Nephron progenitor cell (in vitro differentiated cells): Measurements from ENCODE around the gene SLC25A51.
A peak's percentile ranks its signal among the peaks of the same experiment; 100 is the strongest.

Experiments used
- DNase-seq: peaks from one replicate; pipeline ENCODE4 v3.0.0; 2021
- H3K27ac Mint-ChIP-seq: 2 replicates; pipeline ENCODE4 v1.8.0; 2021; ENCODE audit warnings: mild to moderate bottlenecking, moderate library complexity, mixed read lengths
- H3K27me3 Mint-ChIP-seq: 2 replicates; pipeline ENCODE4 v1.8.0; 2021; ENCODE audit warnings: mild to moderate bottlenecking, low read depth, mixed read lengths; ENCODE audit not compliant: poor library complexity
- H3K36me3 Mint-ChIP-seq: 2 replicates; pipeline ENCODE4 v1.8.0; 2021; ENCODE audit warnings: low read depth, mixed read lengths
- H3K4me1 Mint-ChIP-seq: 2 replicates; pipeline ENCODE4 v1.8.0; 2021; ENCODE audit warnings: mixed read lengths
- H3K4me3 Mint-ChIP-seq: 2 replicates; pipeline ENCODE4 v1.8.0; 2021; ENCODE audit warnings: mild to moderate bottlenecking, moderate library complexity, mixed read lengths
- H3K9me3 Mint-ChIP-seq: 2 replicates; pipeline ENCODE4 v1.8.0; 2021; ENCODE audit warnings: mild to moderate bottlenecking, moderate library complexity, mixed read lengths
- TF ChIP-seq, protein P1 (sequence below): fragments of 200-600 bp; sonication (generic); IDR thresholded peaks from 2 replicates; pipeline ENCODE4 v1.5.0; 2021; ENCODE audit warnings: antibody characterized with exemption

SLC25A51 gene

GRCh38 chr9:37944671-37945481, 40.9 kb upstream of the SLC25A51 start:
- TF ChIP-seq, protein P1, sequence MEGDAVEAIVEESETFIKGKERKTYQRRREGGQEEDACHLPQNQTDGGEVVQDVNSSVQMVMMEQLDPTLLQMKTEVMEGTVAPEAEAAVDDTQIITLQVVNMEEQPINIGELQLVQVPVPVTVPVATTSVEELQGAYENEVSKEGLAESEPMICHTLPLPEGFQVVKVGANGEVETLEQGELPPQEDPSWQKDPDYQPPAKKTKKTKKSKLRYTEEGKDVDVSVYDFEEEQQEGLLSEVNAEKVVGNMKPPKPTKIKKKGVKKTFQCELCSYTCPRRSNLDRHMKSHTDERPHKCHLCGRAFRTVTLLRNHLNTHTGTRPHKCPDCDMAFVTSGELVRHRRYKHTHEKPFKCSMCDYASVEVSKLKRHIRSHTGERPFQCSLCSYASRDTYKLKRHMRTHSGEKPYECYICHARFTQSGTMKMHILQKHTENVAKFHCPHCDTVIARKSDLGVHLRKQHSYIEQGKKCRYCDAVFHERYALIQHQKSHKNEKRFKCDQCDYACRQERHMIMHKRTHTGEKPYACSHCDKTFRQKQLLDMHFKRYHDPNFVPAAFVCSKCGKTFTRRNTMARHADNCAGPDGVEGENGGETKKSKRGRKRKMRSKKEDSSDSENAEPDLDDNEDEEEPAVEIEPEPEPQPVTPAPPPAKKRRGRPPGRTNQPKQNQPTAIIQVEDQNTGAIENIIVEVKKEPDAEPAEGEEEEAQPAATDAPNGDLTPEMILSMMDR: no peak
- Mint-ChIP-seq H3K27ac (no peak overlapping the region), H3K4me1 (peaks cover 41% of the 10 kb centered on the region), H3K4me3 (no peak overlapping the region), H3K36me3 (no peaks in the 10 kb centered on the region), H3K27me3 (peaks cover 3% of the 10 kb centered on the region), H3K9me3 (no peaks in the 10 kb centered on the region)
- no peak for DNase-seq

DNA sequence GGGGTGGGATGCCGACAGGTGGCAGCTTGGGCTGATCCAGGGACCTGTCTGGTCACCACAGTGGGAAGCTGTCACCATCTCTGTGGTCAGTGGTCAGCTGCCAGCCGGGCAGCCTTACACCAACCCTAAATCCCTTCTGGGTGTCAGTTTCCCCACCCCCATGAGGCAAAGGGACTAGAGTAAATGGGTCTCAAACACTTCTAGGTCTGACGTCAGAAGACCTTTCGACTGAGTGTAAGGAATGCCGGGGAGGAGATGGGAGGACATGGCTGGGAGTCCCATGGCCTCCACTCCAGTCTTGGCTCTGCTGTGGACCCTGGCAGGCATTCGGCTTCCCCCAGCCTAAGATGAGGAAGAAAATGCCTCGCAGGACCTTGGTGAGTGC, 40.3 kb upstream of the SLC25A51 start:
- no peak for DNase-seq
- peaks cover 44% of the 10 kb centered on the region for H3K4me1 Mint-ChIP-seq
- H3K27ac Mint-ChIP-seq: no peak overlapping the region
- H3K36me3 Mint-ChIP-seq: no peaks in the 10 kb centered on the region
- peaks cover 3% of the 10 kb centered on the region for H3K27me3 Mint-ChIP-seq
- TF ChIP-seq, protein P1: no peak
- no peak overlapping the region for H3K4me3 Mint-ChIP-seq
- H3K9me3 Mint-ChIP-seq: no peaks in the 10 kb centered on the region

DNA sequence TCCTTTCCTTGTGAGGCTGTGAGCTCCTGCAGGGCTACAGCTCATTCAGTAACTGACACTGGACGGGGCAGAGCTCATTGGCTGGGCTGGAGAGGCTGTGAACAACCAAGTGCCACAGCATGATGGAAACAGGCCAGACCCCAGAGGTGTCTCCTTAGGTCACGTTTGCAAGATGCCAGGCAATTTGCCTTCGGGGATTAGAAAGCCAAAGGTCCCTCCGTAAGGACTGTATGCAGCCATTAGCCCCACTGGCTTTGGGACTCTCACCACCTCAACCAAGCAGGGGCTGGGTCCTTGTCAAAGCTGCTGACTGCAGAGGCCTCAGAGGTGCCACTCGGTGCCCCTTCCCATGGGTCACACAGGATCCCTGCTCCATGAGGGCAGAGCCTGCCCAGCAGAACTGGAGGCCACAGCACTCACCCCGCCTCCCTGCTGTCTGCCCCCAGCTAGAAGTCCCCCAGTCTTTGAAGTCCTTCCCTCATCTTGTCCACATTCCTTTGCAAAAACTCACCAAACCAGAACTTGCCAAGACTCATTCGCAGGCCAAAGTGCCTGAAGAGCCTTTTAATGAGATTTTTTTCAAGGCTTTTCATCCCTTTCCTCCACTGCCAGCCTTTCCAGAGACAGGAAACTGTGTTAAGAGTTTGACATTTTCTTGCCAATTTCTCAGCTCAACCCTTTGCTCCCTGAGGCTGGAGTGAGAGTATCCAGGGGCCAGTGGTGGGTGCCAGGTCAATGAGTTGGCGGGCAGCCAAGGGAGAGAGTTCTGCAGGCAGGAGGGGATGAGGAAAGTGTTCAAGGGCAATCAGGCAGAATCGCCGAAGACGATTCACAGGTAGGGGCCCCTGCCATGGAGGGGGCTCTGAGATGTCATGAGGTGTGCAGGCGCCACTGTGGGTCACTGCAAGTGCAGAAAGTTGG, 39.7 kb upstream of the SLC25A51 start:
- H3K4me1 Mint-ChIP-seq: peaks cover 51% of the 10 kb centered on the region
- no peaks in the 10 kb centered on the region for H3K36me3 Mint-ChIP-seq
- DNase-seq: no peak
- H3K9me3 Mint-ChIP-seq: no peaks in the 10 kb centered on the region
- TF ChIP-seq, protein P1: no peak
- H3K27me3 Mint-ChIP-seq: peaks cover 3% of the 10 kb centered on the region
- H3K27ac Mint-ChIP-seq: peak overlapping the region; percentile 43
- no peak overlapping the region for H3K4me3 Mint-ChIP-seq

GRCh38 chr9:37942621-37943344, 38.9 kb upstream of the SLC25A51 start:
- H3K4me1 Mint-ChIP-seq: peaks cover 54% of the 10 kb centered on the region
- TF ChIP-seq, protein P1: no peak
- H3K4me3 Mint-ChIP-seq: no peak overlapping the region
- H3K27ac Mint-ChIP-seq: no peak overlapping the region
- H3K27me3 Mint-ChIP-seq: peaks cover 3% of the 10 kb centered on the region
- DNase-seq: no peak
- no peaks in the 10 kb centered on the region for H3K36me3 Mint-ChIP-seq
- no peaks in the 10 kb centered on the region for H3K9me3 Mint-ChIP-seq

- Mint-ChIP-seq H3K36me3 (no peaks in the 10 kb centered on the region), H3K4me1 (peaks cover 62% of the 10 kb centered on the region), H3K9me3 (no peaks in the 10 kb centered on the region), H3K27me3 (peaks cover 3% of the 10 kb centered on the region), H3K4me3 (no peak overlapping the region), H3K27ac (no peak overlapping the region)
- TF ChIP-seq, protein P1: no peak
- DNase-seq: no peak
Measured at GRCh38 chr9:37941253-37941652, 37.3 kb upstream of the SLC25A51 start.
